ENCODE results near the gene ST8SIA4. TPM values are rescaled to one million over a fixed set of nuclear protein-coding genes. Genes with fewer than 3 reads are reported as not detected.
A peak's percentile ranks its signal among the peaks of the same experiment; 100 is the strongest.

ST8SIA4 gene, protein sequence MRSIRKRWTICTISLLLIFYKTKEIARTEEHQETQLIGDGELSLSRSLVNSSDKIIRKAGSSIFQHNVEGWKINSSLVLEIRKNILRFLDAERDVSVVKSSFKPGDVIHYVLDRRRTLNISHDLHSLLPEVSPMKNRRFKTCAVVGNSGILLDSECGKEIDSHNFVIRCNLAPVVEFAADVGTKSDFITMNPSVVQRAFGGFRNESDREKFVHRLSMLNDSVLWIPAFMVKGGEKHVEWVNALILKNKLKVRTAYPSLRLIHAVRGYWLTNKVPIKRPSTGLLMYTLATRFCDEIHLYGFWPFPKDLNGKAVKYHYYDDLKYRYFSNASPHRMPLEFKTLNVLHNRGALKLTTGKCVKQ
- total RNA-seq: 9.4 TPM

DNA sequence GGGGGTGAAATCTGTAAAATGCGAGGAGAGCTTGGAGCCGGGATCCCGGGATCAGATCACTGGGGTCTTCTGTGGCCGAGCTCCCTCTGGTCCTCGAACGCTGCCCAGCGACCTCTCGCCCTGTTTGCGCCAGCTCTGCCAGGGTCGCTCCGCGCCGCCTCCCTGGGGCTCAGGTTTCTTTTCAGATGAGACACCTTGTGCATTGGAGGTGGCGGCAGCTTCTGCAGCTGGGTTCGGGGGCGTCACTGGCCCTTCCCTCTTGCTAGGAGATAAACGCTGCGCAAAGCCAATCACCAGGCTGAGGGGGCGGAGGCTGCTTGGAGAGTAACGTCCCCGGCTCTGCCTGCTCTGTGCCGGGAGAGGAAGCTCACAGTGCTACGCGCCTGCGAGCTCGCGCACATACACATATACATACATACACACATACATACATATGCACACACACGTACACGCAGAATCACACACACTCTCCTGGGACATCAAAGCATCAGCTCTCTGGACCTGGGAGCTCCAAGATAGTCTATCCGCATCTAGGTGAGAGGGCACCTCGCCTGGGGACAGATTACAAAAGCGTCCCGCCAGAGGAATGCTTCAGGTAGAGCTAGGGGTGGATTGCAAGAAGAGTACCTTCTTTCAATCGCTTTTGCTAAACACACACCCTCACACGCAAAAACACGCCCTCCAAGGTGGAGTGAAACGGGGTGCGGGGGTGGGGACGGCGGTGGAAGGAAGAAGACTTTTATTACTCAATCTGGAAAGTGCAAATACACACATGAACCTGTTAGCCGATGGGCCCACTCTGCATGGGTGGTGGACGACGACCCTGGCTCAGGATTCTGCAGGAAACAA, at the start of gene ST8SIA4:
Gene ST8SIA4 (minus strand): TSS at position 244 of the 849 bp plus-strand sequence. CDS start 327 bp downstream, outside the sequence.
- peak; percentile 82 for DNase-seq (ENCODE audit: low spot score)

DNA sequence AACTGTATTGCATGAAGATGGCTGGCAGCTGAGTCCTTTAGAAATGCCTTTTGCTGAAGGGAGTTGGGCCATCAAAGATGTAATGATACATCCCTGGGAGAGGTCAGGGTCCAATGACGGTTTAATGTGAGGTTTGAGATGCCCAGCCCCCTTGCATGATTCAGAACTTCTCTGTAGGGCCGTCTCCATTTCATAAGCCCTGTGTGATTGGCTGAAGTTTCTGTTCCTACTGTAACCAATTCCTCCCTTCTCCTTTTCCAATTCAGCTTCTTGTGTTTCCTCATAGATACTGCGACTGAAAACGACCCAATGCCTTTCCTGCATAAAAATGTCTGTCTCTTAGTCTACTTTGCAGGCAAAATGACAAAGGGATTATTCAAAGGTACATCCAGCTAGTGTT, 47.9 kb upstream of the ST8SIA4 start:
- DNase-seq (ENCODE audit: low spot score): no peak

DNA sequence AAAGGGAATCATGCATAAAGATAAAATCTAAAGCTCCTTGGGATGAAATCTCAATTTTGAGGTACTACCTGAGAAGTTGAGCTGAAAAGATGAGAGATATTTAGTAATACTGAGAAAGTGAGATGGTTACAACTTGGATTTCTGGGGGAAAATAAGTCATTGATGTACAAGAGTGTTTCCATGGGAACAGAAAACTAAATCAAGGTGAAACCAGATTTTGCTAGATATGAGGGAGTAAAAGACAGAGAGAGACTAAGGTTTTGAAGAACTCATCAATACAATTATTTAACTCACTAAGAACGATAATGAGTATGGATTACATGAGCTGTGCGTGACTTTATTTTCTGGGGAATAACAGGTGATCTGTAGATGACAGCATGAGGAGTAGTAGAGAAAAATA, 10.2 kb upstream of the ST8SIA4 start:
- no peak for DNase-seq (ENCODE audit: low spot score)

DNA sequence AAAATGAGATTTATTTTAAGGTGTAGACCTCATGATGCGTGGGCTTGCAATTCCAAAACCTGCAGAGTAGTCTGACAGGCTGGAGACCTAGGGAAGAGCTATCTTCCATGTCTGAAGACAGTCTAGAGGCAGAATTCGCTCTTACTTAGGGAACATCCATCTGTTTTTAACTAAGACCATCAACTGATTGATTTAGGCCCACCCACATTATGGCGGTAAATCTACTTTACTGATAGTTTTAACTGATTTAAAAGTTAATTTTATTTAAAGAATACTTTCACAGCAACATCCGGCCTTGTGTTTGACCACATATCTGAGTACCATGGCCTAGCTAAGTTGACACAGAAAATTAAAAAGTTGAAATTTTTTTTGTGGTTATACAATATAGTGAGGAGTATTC, 6.0 kb upstream of the ST8SIA4 start:
- DNase-seq (ENCODE audit: low spot score): no peak

DNA sequence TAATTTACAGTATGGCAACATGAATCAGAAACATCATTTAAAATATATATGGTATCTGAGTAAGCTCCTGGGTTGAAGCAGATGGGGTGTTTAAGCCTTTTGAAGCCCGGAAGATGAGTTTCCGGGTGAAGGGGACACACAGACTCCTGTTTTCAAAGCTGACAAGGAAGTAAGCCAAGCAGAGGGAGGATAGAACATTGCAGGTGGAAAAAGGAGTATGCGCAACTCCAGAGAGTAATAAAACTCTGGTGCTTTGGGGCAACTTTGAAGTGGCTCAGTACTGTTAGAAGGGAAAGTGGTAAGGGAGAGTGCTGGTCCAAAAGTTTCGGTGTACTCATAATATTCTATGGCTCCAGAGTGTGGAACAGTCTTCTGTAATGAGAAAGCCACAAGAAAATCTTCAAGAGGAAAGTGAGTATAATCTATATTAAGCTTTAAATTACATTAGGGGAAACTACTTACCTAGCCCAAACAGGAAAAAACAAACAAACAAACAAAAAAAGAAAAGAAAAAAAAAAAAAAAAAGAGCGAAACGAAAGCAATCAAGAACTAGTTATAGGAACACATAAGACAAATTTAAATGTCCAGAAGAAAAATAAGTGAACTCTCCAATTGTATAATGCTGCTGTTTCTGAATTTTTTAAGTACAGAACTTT, 2.3 kb upstream of the ST8SIA4 start:
- no peak for DNase-seq (ENCODE audit: low spot score)

DNA sequence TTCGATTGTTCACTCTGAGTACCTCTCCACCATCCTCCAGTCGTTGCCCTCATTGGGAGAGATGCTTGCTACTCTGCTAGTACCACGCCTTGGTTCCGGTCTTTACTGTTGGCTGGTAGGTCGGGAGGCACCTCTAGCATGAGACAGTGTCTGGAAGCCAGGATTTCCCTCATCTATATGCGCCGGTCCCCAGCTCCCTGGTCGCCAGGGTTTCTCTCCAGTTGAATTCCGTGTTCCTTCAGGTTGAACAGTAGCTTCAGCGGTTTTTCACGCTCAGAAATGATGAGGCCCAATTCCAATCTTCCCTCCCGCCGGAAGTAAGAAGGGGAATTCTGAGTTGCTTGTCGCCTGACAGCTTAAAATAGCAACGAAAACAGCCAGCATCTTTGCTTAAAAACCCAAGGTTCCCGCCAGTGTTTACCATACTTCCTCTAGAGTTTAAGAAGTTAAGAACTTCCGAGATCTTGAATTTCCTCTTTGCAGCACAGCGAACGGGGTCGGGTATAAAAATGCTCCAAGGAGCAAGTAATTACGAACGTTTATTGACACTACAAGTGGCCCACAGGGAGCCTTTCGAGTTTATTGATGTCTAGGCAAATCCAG, 1.3 kb upstream of the ST8SIA4 start:
- DNase-seq (ENCODE audit: low spot score): no peak

DNA sequence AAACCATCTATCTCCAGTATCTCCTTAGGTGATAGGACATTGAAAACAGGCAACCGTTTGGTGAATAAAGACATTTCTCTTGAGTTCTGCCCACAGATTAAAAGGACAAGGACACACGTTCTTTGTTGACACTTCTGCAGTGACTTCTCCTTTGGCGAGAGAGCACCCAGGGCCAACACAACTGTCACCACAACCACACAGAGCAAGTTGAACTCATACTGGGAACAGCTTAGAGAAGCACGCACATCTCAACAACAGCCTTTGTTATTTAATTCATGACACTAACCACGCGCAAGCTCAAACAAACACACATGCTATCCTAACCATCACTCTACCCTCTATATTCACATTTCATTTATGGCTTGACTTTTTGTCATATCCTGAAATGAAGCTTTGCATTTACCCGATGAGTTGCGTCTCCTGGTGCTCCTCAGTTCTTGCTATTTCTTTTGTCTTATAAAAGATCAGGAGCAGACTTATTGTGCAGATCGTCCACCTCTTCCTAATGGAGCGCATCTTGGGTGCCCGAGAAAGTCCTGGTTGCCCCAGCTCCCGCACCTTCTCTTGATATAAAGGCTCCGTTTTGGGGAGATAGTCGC, 543 bp downstream of the ST8SIA4 start:
- DNase-seq (ENCODE audit: low spot score): no peak

DNA sequence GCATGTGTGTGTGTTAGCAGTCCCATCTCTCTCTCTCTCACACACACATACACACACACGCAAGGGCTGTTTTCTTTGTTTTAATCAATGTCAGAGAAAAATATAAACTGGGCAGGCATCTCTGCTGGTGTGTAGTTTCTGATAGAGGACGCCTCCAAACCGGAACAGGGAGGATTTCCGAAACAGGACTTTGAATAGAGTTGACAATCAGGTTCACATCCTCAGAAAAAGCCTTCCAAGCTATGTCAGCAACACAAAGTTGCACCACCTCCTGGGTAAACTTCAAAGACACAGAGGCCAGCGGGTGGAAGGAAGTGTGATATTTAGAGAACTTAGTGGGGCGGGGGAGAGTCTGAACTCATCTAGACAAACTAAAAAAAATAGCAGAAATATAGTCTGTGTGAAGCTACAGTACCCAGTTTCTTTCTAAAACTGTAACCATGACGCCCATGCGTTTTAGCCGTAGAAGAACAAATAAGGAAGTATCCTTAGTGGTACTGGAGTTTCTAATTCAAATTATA, 1.2 kb downstream of the ST8SIA4 start:
- peak; percentile 54 for DNase-seq (ENCODE audit: low spot score)

DNA sequence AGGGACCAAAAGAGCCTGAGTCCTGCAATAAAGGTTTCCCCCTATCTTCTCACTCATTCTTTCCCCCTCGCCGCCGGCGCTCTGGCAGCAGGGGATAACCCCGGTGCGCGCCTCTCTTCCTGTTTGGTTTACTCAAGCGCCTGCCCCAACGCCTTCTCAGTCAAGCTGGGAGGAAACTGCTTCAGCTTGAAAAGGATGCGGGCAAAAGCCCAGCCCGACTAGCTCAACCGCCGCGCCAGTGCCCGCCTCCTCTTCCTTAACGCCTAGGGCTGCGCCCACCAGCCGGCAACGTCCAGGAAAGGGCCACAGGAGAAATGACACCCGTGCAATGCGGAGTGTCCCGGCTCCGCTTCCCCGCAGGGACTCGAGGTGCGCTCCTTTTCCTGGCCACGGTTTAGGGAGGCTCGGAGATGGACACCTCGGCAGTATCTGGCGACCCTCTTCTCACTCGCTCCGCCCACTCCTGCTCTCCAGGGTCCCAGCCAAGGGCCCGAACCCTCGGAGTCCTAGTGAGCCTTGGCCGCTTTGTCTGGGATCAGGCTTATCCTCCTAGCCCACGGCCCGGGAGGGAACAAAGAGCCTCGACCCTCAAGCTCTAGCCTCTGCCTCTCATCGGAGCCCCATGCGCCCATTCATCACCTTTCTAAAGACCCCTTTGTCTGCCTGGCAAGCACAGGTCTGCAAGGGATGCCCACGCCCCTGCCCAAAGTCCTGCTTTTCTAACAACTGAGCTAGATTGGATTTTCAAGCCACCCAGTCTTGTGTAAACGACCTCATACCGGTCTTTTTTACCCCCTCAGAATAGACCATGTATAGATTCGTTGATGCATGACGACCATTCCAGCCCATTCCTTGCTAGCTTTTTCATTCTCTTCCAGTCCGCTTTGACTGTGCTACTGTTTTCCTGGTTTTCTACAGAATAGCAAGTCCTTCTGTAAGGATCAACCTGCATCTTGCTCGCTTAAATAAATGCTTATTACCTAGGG, 2.0 kb downstream of the ST8SIA4 start:
- DNase-seq (ENCODE audit: low spot score): peak; percentile 65

DNA sequence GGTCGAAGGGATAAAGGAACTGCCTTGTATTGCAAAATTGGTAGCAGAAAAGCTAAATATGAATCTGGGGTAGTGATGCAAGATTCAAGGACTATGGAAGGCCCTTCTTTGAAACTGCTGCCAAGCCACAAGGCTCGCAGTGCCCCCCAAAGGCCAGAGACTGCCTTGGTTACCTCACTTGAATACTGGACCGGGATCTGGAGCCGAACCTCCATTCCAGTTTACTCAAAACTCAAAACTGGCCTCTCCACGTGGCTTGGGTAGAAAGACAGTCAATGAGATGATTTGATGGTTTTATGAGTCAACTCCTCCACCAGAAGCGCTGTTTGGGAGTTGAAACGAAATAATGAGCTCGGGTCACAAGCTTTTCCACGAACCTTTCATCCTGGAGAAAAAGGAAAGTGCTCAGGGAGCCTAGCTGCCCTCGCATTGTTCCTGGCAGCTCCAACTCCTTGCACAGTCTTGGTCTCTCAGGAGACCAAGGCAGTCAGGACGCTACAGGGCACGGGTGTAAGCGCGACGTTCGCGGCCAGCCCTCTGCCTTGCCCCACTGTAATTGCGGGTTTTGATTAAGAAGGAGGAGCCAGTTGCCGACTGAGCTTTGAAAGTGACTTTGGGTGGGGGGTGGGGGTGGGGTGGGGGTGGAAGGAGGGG, 2.8 kb downstream of the ST8SIA4 start:
- DNase-seq (ENCODE audit: low spot score): peak; percentile 29

DNA sequence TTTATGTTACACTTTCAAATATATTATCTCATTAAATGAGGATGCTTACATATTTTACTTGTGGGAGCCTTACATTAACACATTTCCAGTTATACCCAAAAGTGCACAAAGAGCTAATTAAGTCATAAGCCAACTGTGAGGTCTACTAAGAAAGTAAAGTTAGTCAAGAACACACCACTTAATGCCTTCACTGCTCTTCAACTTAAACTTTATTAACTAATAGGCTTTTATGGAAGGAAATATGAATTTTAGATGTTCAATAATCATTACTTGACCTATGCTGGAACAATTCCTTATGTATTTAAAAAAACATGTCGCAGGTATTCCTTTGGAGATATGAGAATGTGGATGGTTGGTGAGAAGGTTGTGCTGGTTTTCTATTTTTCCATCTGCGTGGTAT, 3.4 kb downstream of the ST8SIA4 start:
- no peak for DNase-seq (ENCODE audit: low spot score)

DNA sequence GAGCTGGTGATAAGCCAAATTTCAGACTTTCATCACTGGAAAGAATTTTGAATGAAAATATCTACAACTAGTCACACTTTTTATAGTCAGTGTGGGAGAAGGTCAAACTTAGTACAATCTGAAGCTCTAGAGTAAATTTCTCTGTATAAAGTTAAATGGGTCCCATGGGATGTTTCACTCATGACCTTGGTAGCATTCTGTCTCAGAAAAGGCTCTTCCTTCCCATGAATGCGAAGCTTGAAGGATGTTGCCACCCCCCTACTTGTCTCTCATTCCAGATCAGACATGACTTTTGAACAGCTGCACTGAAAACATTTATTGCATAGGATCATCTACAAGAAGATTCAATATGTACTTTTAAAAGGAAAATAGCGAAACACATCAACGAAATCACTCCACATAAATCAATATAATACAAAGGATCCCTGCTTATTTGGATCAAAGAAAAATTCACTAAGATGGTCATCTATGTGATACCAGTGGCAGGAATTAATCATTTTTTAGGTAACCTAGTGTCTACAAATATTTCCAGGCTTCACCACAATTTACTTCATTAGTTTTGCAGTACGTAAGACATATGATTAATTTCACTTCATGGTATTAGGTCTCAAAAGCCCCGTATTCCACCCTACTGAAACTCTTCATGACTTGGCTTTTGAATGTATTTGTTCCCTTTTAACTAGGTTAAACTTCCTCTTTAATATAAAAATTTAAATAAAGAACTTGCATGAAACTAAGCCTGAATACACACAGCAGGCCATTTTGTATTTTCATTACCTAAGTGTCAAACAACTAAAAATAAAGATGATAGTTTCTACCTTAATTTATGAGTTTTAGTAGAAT, 4.4 kb downstream of the ST8SIA4 start:
- no peak for DNase-seq (ENCODE audit: low spot score)

DNA sequence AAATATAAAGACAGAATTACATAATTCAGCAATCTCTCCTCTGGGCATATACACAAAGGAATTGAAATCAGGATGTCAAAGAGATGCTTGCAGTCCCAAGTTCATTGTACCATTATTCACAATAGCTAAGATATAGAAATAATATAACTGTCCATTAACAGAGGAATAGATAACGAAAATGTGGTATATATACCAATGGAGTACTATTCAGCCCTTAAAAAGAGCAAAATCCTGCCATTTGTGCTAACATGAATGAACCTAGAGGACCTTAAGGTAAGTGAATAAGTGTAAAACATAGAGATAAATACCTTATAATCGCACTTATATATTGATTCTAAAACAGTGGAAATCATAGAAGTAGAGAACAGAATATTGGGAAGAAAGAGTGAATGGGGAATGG, 7.0 kb downstream of the ST8SIA4 start:
- no peak for DNase-seq (ENCODE audit: low spot score)

DNA sequence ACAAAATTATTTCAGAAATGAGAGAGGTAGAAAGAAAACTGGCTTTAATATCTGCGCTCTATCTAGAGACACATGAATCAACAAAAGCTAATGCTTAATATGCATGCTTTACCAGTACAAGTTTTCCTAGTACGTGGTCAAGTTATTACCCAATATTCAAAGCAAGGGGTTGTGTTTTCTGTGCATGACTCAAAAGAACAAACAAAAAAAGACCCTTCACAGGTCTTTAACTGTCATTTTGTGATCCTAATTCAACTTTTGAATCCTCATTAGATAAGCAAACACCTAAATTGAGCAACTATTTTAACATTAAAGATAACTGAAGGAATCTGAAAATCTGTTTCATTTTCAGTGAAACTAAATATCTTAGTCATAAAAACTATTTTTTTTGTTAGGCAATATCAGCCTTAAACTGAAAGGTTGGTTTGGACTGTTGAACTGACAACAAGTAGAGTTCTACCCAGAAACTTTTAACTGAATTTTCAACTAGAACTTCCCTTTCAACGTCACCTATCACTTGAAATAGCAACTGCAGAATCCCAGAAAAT, 12.5 kb downstream of the ST8SIA4 start:
- DNase-seq (ENCODE audit: low spot score): no peak

DNA sequence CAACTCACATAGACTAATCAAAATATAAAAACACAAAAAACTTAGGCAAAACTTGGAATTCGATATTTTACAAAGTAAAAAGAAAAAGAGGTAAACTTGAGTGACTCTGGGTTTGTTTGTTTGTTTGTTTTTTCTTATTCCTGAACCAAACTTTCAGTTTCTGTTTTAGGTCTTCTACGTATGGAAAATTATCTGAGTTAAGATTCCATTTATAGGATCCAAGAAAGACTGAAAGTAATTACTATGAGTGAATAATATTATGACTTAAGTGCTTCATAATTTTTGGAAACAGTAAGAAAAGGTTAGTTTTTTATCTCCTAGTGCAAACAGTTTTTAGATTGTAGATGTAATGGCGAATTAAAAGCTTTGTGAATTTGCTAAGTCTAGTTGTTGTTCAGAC, 13.2 kb downstream of the ST8SIA4 start:
- DNase-seq (ENCODE audit: low spot score): no peak

DNA sequence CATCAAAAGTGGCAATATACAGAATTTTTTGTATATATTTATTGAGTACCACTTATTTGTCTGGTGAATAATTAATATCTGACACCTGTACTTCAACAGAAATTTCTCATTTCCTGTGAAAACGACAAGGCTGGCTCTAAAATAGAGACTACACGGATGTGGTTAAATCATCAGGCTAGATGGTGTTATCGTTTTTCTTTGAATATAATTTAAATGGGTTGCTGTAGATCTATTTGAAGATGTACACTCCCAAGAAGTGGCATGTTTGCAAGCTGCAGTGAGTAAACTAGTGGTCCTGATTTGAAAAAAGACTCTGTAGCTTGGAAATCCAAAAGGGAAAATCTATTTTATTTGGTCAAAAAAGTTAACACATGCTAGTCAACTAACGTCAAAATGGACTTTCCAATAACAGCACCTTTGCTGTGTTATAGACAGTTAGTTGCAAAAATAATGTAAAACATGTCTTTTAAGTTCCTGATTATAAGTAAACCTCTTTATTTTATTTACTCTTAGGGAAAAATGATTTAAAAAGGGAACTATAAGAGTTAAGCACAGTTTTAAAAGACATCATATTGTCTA, 13.8 kb downstream of the ST8SIA4 start:
- DNase-seq (ENCODE audit: low spot score): no peak

DNA sequence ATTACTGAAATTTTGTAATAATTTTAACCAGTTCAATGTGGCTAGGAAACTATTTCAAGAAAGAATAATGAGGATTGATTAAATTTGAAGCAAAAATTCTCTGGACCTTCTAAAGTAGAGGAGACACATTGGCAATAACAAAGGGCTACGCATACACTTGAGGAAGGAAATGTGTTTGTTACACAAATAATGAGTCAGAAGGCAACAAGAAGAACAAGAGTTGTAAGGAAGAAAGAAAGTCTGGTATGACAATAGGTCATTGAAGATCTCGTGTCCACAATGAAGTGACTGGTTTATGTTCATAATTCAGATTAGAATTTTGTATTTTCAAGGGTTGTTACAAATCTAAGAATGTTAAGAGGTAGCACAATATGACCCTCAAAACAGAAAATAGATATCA, 25.8 kb downstream of the ST8SIA4 start:
- no peak for DNase-seq (ENCODE audit: low spot score)
